ENCODE measurements around the gene GSTA5. TPM values are rescaled to one million over a fixed set of nuclear protein-coding genes. Genes with fewer than 3 reads are reported as not detected.
"Not testable (repeated sequence)": the region's sequence is repeated elsewhere in the genome, so short reads cannot be mapped to it uniquely, and the experiment has no call there.

Gene GSTA5
- total RNA-seq, 1 donor from 2014 or later: not detected

DNA sequence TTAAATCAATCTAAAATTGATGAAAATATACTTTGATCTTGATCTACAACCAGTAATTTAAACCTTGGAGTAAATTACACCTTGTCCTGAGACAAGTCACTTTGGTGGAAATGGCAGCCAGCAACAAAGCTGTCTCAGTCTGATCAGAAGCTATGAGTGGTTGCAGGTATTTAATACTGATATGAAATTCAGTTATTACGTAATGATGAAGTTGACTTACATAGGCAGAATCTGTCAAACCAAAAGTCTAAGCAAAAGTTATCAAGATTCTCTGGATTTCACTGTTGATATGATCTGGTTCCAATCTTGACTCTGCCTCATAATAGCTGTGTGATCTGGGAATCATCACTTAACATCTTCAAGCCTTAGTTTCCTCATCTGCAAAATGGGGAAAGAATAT is 27.6 kb upstream of the GSTA5 start:
- TF ChIP-seq, protein P1, sequence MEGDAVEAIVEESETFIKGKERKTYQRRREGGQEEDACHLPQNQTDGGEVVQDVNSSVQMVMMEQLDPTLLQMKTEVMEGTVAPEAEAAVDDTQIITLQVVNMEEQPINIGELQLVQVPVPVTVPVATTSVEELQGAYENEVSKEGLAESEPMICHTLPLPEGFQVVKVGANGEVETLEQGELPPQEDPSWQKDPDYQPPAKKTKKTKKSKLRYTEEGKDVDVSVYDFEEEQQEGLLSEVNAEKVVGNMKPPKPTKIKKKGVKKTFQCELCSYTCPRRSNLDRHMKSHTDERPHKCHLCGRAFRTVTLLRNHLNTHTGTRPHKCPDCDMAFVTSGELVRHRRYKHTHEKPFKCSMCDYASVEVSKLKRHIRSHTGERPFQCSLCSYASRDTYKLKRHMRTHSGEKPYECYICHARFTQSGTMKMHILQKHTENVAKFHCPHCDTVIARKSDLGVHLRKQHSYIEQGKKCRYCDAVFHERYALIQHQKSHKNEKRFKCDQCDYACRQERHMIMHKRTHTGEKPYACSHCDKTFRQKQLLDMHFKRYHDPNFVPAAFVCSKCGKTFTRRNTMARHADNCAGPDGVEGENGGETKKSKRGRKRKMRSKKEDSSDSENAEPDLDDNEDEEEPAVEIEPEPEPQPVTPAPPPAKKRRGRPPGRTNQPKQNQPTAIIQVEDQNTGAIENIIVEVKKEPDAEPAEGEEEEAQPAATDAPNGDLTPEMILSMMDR (IDR thresholded peaks at IDR 0.05): no peak
- H3K4me1 ChIP-seq: no peaks in the 10 kb centered on the region
- no peak for DNase-seq (ENCODE audit: low spot score in 2 of 2)
- H3K9me3 ChIP-seq: no peaks in the 10 kb centered on the region
- no peaks in the 10 kb centered on the region for H3K36me3 ChIP-seq
- no peak overlapping the region for H3K4me3 ChIP-seq
- H3K27me3 ChIP-seq: no peaks in the 10 kb centered on the region
- intact Hi-C loops (cut with DNase I): no loop called here
- H3K27ac ChIP-seq: no peak overlapping the region

DNA sequence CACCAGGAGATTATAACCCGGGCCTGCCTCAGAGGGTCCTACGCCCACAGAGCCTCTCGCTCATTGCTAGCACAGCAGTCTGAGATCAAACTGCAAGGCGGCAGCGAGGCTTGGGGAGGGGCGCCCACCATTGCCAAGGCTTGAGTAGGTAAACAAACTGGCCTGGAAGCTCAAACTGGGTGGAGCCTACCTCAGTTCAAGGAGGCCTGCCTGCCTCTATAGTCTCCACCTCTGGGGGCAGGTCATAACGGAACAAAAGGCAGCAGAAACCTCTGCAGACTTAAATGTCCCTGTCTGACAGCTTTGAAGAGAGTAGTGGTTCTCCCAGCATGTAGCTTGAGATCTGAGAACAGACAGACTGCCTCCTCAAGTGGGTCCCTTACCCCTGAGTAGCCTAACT is 20.5 kb upstream of the GSTA5 start:
- intact Hi-C loops (cut with DNase I); H3K27ac ChIP-seq; DNase-seq (ENCODE audit: low spot score in 2 of 2): not testable (repeated sequence)

DNA sequence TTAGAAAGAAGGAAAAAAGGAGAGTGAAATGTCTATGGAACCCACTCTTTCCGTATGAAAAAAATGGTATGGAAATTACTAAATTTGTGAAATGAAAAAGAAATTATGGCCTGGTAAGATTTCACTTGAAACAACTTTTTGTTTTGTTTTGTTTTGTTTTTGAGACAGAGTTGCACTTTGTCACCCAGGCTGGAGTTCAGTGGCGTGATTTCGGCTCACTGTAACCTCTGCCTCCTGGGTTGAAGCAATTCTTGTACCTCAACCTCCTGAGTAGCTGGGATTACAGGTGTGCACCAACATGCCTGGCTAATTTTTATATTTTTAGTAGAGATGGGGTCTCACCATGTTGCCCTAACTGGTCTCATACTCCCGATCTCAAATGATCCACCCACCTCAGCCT is 17.8 kb upstream of the GSTA5 start:
- intact Hi-C loops (cut with DNase I): no loop called here
- TF ChIP-seq, protein P1 (IDR thresholded peaks at IDR 0.05): no peak
- H3K36me3 ChIP-seq: no peaks in the 10 kb centered on the region
- H3K27ac ChIP-seq: no peak overlapping the region
- H3K4me1 ChIP-seq: no peaks in the 10 kb centered on the region
- H3K27me3 ChIP-seq: no peaks in the 10 kb centered on the region
- H3K9me3 ChIP-seq: no peaks in the 10 kb centered on the region
- no peak overlapping the region for H3K4me3 ChIP-seq
- no peak for DNase-seq (ENCODE audit: low spot score in 2 of 2)

More for the DNA sequence above, 20.5 kb upstream of the GSTA5 start:
- H3K4me1 ChIP-seq, H3K4me3 ChIP-seq, H3K9me3 ChIP-seq, H3K27me3 ChIP-seq, H3K36me3 ChIP-seq: not testable (repeated sequence)

DNA sequence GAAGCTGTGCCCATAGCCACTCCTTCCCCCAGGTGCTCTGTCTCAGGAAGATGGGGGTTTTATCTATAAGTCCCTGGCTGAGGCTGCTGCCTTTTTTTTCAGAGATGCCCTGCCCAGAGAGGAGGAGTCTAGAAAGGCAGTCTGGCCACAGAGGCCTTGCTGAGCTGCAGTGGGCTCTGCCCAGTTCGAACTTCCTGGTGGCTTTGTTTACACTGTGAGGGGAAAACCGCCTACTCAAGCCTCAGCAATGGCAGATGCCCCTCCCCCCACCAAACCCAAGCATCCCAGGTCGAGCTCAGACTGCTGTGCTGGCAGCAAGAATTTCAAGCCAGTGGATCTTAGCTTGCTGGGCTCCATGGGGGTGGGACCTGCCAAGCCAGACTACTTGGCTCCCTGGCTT is 15.5 kb upstream of the GSTA5 start:
- H3K4me1 ChIP-seq; H3K27ac ChIP-seq; intact Hi-C loops (cut with DNase I); H3K27me3 ChIP-seq; H3K36me3 ChIP-seq; H3K4me3 ChIP-seq; DNase-seq (ENCODE audit: low spot score in 2 of 2); H3K9me3 ChIP-seq: not testable (repeated sequence)

DNA sequence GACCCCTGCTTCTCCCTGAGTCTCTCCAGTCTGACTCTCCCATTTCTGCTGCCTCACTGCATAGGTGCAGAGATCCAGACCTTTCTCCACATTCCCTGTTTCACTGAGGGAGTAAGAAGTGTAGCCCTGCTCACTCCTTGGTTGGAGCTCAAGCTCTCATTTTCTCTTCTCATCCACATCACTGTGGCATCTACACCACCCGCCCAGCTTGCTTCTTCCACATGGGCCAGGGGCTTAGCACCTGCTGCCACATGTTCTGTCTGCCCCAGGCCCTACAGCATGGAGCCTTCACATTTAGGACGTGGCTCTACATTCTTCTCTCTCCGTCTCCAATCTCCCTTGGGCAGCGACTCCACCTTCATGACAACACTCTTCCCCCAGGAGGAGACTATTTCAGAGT is 8.5 kb upstream of the GSTA5 start:
- Histone ChIP-seq H3K9me3 (no peaks in the 10 kb centered on the region), H3K36me3 (no peaks in the 10 kb centered on the region), H3K4me1 (no peaks in the 10 kb centered on the region), H3K27me3 (no peaks in the 10 kb centered on the region), H3K4me3 (no peak overlapping the region), H3K27ac (no peak overlapping the region)
- DNase-seq (ENCODE audit: low spot score in 2 of 2): no peak
- TF ChIP-seq, protein P1 (IDR thresholded peaks at IDR 0.05): no peak
- intact Hi-C loops (cut with DNase I): no loop called here

DNA sequence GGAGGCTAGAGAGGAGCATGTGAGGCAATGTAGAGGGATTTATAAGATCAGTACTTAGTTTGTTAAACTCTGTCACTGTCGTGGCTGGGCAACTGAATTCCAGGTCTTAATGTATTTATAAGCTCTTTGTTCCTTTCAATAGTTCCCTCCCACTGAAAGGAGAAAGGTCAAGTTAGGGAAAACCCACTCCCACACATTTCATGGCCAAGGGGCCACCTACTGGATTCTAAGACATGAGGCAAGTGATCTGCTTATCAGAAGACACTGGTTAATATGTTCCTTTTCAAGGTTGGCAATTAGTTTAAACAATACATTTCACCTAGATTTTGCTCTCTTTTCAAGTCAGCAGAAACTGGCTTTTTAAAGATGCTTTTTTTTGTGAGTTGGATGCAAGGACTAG is 5.4 kb upstream of the GSTA5 start:
- Histone ChIP-seq H3K27me3 (no peaks in the 10 kb centered on the region), H3K36me3 (no peaks in the 10 kb centered on the region), H3K27ac (no peak overlapping the region), H3K4me1 (no peaks in the 10 kb centered on the region), H3K4me3 (no peak overlapping the region), H3K9me3 (no peaks in the 10 kb centered on the region)
- TF ChIP-seq, protein P1 (IDR thresholded peaks at IDR 0.05): no peak
- DNase-seq (ENCODE audit: low spot score in 2 of 2): no peak
- intact Hi-C loops (cut with DNase I): no loop called here

DNA sequence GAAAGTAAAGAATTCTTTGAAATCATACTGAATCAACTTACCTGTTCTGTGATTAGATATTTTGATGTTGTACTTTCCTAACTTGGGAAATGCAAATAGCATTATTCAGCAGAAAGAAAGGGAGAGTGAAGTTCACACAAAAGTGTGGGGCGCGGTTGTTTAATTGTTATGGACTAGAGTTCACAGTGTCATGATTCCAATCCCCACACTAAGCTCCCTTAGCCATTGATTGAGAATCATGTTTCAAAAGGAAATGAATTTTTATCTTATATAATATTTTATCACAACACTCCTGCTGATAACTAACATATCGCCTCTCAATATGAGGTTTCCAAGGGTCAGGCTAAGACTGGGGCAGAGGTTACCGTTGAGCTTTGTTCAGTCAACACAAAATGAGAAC is 3.0 kb upstream of the GSTA5 start:
- intact Hi-C loops (cut with DNase I): no loop called here

More for the DNA sequence above, 3.0 kb upstream of the GSTA5 start:
- no peak for DNase-seq (ENCODE audit: low spot score in 2 of 2)
- Histone ChIP-seq H3K27ac (no peak overlapping the region), H3K36me3 (no peaks in the 10 kb centered on the region), H3K9me3 (no peaks in the 10 kb centered on the region), H3K4me1 (no peaks in the 10 kb centered on the region), H3K4me3 (no peak overlapping the region), H3K27me3 (no peaks in the 10 kb centered on the region)
- TF ChIP-seq, protein P1 (IDR thresholded peaks at IDR 0.05): no peak
